HG03097 (cell line): ENCODE data around the gene FAM107B.
"Not testable (repeated sequence)": the region's sequence is repeated elsewhere in the genome, so short reads cannot be mapped to it uniquely, and the experiment has no call there.

Experiments
- ATAC-seq: cut with Tn5 transposase; IDR thresholded peaks from one replicate; pipeline ENCODE4 v1.9.1; 2021; ENCODE audit not compliant: unreplicated experiment, low FRiP score

FAM107B gene

GRCh38 chr10:14774797-14775196 lies at the start of gene FAM107B:
Gene FAM107B, minus strand, starts transcription at chr10:14774897. Its CDS starts 234 bp downstream, at chr10:14774663.
- no peak for ATAC-seq

DNA sequence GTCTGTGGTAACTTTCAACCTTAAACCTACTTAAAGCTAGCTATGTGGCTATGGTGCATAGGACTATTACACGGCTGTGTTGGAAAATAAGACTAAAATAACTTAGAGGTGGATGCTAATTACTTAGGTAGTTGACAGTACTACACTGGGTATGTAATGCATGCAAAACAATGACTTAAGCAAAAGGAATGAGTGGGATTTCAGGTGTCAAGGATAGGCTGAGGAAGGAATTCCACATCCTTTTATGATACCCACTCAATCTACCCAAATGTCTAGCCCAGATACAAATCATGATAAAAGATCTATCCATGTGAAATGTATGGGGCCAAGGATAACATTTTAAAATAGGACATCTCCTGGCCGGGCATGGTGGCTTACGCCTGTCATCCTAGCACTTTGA lies 49.3 kb upstream of the FAM107B start:
- no peak for ATAC-seq

DNA sequence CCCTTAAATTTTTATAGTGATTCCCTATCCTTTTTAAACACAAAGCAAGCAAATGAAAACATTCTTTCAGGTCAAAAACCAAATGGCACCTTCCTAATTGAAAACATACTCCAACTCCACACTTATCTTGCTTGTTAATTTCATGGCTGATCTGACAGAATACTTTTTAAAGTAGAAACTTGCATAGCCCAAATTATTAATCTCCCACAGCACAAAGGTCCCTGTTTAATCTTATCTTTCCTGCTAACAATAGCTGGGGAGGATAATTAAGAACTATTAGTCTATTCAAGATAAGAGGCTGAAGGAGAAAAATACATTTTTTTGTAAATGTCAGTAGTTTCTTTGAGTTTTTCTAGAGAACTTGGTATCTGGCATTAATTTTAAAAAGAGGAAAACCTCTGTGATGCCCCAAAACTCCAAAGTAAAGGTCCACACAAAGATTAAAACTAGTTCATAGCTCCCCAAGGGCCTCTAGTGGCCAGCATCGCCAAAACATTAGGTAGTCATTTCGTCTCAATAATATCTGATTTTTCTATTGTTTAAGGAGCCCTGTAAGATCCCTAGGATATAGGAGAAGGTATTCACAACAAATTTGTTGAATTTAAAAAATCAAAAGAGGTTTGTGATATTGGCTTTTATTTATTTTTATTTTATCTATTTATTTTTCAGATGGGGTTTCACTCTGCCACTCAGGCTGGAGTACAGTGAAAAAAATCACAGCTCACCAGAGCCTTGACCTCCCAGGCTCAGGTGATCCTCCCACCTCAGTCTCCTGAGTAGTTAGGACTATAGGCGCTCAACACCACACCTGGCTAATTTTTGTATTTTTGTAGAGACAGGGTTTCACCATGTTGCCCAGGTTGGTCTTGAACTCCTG lies 48.4 kb upstream of the FAM107B start:
- no peak for ATAC-seq

GRCh38 chr10:14821635-14822375 lies 47.1 kb upstream of the FAM107B start:
- ATAC-seq = no peak

DNA sequence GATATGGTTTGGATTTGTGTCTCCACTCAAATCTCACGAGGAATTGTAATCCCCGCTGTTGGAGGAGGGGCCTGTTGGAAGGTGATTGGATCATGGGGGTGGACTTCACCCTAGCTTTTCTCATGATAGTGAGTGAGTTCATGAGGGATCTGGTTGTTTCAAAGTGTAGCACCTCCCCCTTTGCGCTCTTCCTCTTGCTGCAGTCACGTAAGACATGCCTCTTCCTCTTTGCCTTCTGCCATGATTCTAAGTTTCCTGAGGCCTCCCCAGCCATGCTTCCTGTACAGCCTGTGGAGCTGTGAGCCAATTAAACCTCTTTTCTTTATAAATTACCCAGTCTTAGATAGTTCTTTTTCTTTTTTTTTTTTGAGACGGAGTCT lies 46.1 kb upstream of the FAM107B start:
- ATAC-seq = no peak

DNA sequence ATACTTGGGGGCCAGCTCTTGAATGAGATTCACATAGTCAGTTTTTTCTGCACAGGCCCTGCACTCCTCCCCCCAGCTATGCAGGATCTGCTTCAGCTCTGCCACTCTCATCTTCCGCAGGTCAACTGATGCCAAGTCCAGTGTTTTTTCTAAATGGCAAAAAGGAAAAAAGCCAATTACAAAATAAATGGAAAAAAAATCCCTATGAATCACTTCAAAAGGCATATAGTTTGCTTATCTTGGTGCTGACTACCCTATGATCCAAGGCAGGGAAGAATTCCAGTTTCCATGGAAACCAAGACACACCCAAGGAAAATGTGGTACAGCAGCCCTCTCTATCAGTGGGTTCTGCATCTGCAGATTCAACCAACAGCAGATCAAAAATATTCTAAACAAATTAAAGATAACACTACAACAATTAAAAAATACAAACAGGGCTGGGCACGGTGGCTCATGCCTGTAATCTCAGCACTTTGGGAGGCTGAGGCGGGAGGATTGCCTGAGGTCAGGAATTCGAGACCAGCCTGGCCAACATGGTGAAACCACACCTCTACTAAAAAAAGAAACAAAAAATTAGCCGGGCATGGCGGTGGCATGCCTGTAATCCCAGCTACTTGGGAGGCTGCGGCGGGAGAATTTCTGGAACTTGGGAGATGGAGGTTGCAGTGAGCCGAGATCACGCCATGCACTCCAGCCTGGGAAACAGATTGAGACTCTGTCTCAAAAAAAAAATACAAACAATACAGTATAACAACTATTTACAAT lies 45.5 kb upstream of the FAM107B start:
- no peak for ATAC-seq

GRCh38 chr10:14816717-14817116 lies 42.0 kb upstream of the FAM107B start:
- not testable (repeated sequence) for ATAC-seq

DNA sequence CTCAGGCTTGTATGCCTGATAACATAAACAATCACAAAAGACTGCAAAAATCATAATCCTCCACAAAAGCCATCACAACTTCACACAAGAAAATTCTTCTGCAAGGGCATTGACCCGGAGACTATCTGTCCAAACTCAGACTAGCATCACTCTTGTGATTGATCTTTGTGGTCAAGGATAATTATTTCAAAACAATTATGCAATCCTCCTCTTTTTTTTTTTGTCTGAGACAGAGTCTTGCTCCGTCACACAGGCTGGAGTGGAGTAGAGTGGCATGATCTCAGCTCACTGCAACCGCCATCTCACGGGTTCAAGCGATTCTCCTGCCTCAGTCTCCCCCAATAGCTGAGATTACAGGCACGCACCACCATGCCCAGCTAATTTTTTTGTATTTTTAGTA lies 41.0 kb upstream of the FAM107B start:
- no peak for ATAC-seq

DNA sequence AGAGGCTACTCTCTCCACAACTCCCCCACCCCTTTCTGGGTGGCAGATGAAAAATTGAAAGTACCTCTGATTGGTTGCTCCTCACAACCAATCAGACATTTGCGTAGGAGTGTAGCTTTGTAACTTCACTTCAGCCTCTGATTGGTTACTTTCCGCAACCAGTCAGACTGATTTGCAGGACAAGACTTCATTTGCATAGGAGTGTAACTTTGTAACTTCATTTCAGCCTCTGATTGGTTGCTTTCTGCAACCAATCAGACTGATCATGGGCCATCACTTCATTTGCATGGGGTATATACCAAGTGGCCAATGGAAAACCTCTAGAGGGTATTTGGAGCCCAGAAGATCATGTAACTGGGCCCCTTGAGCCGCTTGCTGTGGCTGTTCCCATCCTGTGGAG lies 37.6 kb upstream of the FAM107B start:
- ATAC-seq = no peak

DNA sequence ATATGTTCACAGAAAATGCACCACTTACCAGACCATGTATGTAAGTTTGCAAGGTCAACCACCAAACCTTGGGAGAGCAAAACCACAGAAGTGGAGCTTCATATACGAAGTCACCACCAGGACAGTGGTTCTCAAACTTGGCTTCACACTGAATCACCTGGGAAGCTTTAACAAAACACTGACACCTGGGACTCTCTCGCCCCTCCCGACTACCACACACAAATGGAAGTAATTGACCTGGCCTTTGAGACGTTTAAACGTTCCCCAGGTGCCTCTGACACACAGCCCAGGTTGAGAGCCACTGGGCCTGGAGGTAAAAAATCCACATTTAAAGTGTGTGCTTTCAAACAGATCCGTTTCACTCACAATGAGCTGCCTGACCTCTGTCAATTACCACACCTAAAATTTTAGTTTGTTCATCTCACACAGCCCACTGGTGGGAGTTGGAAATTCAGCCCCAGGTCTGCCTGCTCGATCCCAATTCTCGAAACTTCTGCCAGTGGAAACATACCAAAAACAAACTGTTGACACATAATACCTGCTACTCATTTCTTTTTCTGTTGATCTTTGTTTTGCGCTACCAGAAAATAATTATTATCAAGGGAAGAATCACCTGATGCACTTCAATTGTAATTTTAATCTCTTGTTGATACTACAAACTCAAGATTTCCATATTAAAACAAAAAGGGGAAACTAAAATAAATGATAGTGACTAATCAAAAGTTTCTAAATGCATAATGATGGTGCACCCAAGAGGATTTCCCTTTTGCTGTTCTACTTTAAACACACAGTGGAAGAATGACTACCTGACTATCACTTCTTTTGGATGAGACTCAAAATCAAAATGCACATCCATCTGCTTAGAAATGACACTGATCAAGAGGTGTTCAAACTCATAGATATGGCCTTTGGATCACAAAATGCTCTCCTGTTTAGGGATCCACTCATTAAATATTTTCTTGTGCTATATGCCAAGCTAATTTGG lies 36.6 kb upstream of the FAM107B start:
- no peak for ATAC-seq

DNA sequence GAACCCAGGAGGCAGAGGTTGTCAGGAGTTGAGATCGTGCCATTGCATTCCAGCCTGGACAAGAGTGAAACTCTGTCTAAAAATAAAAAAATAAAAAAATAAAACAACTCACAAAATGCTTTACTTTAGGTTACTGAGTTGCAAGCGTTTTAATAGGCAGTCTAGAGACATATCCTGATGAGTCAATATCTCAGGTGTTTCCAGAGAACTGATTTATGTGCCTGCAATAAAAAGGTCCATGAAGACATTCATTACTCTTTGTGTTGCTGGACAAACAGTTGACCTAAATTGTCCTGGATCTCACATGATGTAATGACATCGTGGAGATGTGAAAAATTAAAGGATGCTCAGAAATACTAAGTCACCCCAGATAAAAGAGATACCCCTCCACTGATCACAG lies 31.6 kb upstream of the FAM107B start:
- no peak for ATAC-seq

DNA sequence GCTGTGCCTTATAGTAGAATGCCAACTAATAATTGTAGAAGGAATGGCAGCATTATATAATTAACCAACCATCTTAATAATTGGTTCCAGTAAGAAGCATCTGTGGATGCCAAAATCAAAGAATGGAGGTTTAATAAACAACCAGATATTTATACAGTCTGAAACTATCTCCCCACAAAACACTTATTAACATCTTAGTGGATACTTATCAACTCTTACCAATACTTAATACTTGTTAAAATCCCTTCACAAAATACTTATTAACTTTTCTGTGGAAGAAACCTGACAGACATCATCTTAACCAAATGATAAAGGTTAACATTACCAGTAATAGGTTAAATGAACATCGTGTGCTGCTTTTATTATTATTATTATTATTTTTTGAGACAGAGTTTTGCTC lies 29.1 kb upstream of the FAM107B start:
- ATAC-seq = no peak

DNA sequence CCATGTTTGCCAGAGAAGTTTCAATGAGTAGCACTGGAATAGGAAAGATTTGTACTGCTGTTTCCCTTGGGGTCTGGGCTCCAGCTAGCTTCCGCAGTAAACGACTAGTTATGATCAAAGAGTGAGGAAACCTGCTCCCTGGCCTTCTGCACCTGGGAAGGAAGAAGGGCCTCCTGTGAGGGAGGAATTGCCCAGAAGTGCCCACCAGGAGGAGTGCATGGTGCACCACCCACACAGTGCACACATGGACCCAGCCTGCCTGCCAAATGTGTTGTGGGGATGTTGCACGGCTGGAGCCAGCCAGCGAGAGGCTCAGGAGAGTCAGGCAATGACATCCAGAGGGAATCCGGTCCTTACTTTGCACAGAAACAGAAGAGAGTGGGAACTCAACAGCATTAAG lies 27.0 kb upstream of the FAM107B start:
- ATAC-seq = no peak

- ATAC-seq = no peak
These were observed 25.7 kb upstream of the FAM107B start for GRCh38 chr10:14800397-14800796.

- no peak for ATAC-seq
These were observed 23.9 kb upstream of the FAM107B start for GRCh38 chr10:14798636-14799035.

- ATAC-seq = no peak
These were observed 13.2 kb upstream of the FAM107B start for GRCh38 chr10:14787938-14788337.

GRCh38 chr10:14784459-14785055 lies 9.9 kb upstream of the FAM107B start:
- ATAC-seq = no peak

DNA sequence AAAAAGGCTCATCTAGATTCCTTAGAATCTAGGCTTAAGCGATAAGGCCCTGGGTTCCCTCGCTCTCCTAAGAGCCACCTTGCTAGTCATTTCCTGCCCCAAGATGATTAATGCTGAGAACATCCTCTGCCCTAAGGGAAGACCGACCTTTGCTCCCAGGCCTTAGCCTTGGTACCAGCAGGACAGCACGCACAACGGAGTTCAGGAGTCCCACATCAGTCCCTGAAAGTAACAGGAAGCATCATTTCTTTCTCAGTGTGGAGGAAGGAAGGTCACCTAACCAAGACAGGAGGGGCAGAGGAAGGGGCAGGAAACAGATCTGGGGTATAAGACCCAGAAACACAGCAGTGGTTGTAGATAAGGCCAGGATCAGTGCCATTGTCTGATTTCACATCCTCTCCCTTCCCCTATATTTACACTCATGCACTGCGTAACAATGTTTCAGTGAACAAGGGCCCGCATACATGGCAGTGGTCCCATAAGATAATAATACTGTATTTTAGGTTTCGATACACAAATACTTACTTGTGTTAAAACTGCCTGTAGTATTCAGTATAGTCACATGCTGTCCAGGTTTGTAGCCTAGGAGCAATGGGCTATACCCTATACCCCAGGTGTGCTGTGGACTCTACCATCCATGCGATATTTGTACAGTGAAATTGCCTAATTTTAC lies 8.1 kb upstream of the FAM107B start:
- ATAC-seq = no peak

- no peak for ATAC-seq
These were observed 7.1 kb upstream of the FAM107B start for GRCh38 chr10:14781763-14782162.
